ENCODE measurements around the gene TGFBI. TPM values are rescaled to one million over a fixed set of nuclear protein-coding genes. Genes with fewer than 3 reads are reported as not detected.

The TGFBI gene
- not detected for total RNA-seq

- intact Hi-C loops (cut with micrococcal nuclease), result no loop called here
- no peak for DNase-seq
- Mint-ChIP-seq H3K4me1 (ENCODE audit: low read depth) (no peaks in the 10 kb centered on the region), H3K27me3 (ENCODE audit: low read depth) (peaks cover 18% of the 10 kb centered on the region), H3K27ac (no peak within 1 kb of the TSS), H3K36me3 (ENCODE audit: low read depth) (no peaks in the 10 kb centered on the region), H3K9me3 (no peaks in the 10 kb centered on the region), H3K4me3 (no peak within 1 kb of the TSS)
- CTCF ChIA-PET, result no interaction called here
Observed at GRCh38 chr5:136028782-136029742, at the start of gene TGFBI. Gene TGFBI (plus strand): TSS chr5:136028988. CDS start chr5:136029056, 68 bp downstream.

DNA sequence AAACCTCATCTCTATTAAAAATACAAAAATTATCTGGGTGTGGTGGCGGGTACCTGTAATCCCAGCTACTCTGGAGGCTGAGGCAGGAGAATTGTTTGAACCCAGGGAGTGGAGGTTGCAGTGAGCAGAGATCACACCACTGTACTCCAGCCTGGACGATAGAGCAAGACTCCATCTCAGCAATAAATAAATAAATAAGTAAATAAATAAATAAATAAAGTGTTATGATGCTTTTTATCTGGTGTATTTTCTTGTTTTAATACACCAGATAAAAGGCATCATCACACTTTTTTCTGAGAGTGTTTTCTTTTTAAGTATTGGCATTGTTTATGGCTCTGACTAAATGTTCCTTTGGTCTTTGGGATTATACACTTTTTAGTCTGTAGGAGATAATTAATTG is 49.8 kb upstream of the TGFBI start:
- Mint-ChIP-seq H3K4me1 (ENCODE audit: low read depth) (no peaks in the 10 kb centered on the region), H3K4me3 (no peak overlapping the region), H3K27ac (no peak overlapping the region), H3K9me3 (peaks cover 2% of the 10 kb centered on the region), H3K27me3 (ENCODE audit: low read depth) (peaks cover 25% of the 10 kb centered on the region), H3K36me3 (ENCODE audit: low read depth) (no peaks in the 10 kb centered on the region)
- CTCF ChIA-PET, result interaction anchor here (0.6 kb wide), 1 partner anchor 105 kb away, joined by 3 read pairs; no protein-coding TSS in a partner anchor
- intact Hi-C loops (cut with micrococcal nuclease), result no loop called here
- no peak for DNase-seq

DNA sequence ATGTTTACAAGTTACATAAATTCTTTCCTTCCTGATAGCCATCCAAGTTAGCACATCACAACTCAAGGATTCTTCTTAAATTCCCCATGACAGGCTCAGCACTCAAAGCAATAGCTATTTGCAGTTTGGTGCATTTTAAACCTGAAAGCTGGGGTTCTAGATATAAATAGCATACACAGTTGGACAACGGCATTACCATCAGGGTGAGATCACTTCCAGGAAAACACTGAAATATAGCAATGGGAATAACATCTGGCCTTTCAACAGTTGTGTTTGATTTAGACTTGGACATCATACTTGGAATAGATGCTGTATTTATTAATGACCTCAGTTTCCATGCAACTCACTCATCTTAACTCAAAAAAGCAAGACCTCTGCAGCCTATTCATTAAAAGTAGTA is 49.3 kb upstream of the TGFBI start:
- Mint-ChIP-seq H3K4me1 (ENCODE audit: low read depth) (no peaks in the 10 kb centered on the region), H3K9me3 (peaks cover 2% of the 10 kb centered on the region), H3K4me3 (no peak overlapping the region), H3K27ac (no peak overlapping the region), H3K27me3 (ENCODE audit: low read depth) (peaks cover 24% of the 10 kb centered on the region), H3K36me3 (ENCODE audit: low read depth) (no peaks in the 10 kb centered on the region)
- intact Hi-C loops (cut with micrococcal nuclease), result no loop called here
- CTCF ChIA-PET, result no interaction called here
- no peak for DNase-seq

DNA sequence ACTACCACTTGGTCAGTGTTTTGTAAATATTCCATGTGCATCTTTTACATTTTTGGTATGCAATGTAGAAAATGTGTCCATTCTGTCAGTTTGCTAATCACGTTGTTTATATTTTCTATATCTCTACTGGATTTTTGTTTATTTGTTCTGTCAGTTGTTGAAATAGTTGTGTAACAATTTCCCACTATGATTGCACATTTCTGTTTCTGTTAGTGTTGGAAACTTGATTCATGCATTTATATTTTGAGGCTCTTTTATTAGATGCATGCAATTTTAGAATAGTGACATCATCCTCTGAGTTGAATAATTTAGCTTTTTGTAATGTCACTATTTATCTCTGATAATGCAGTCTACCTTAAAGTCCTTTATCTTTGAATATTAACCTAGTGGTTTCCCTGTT is 48.2 kb upstream of the TGFBI start:
- Mint-ChIP-seq H3K4me1 (ENCODE audit: low read depth) (no peaks in the 10 kb centered on the region), H3K36me3 (ENCODE audit: low read depth) (no peaks in the 10 kb centered on the region), H3K27ac (no peak overlapping the region), H3K4me3 (no peak overlapping the region), H3K27me3 (ENCODE audit: low read depth) (peaks cover 15% of the 10 kb centered on the region), H3K9me3 (peaks cover 2% of the 10 kb centered on the region)
- CTCF ChIA-PET, result interaction anchor here (0.7 kb wide), 1 partner anchor 36 kb away, joined by 3 read pairs; no protein-coding TSS in a partner anchor
- no peak for DNase-seq
- intact Hi-C loops (cut with micrococcal nuclease), result no loop called here

GRCh38 chr5:135985951-135986350 is 42.8 kb upstream of the TGFBI start:
- DNase-seq, result no peak
- peaks cover 2% of the 10 kb centered on the region for H3K9me3 Mint-ChIP-seq
- CTCF ChIA-PET, result no interaction called here
- no peaks in the 10 kb centered on the region for H3K36me3 Mint-ChIP-seq (ENCODE audit: low read depth)
- no peaks in the 10 kb centered on the region for H3K4me1 Mint-ChIP-seq (ENCODE audit: low read depth)
- H3K4me3 Mint-ChIP-seq, result no peak overlapping the region
- H3K27me3 Mint-ChIP-seq (ENCODE audit: low read depth), result peaks cover 11% of the 10 kb centered on the region
- no peak overlapping the region for H3K27ac Mint-ChIP-seq
- intact Hi-C loops (cut with micrococcal nuclease), result no loop called here

DNA sequence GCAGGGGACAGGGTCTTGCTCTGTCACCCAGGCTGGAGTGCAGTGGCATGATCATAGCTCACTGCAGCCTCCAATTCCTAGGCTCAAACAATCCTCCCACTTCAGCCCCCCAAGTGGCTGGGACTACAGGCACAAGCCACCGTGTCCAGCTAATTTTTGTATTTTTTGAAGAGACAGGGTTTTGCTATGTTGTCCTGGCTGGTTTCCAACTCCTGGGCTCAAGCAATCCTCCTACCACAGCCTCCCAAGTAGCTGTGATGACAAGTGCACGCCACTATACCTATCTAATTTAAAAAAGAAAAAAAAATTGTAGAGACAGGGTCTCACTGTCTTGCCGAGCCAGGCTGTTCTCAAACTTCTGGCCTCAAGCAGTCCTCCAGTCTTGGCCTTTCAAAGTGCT is 42.4 kb upstream of the TGFBI start:
- H3K36me3 Mint-ChIP-seq (ENCODE audit: low read depth), result no peaks in the 10 kb centered on the region
- peaks cover 2% of the 10 kb centered on the region for H3K9me3 Mint-ChIP-seq
- CTCF ChIA-PET, result no interaction called here

DNA sequence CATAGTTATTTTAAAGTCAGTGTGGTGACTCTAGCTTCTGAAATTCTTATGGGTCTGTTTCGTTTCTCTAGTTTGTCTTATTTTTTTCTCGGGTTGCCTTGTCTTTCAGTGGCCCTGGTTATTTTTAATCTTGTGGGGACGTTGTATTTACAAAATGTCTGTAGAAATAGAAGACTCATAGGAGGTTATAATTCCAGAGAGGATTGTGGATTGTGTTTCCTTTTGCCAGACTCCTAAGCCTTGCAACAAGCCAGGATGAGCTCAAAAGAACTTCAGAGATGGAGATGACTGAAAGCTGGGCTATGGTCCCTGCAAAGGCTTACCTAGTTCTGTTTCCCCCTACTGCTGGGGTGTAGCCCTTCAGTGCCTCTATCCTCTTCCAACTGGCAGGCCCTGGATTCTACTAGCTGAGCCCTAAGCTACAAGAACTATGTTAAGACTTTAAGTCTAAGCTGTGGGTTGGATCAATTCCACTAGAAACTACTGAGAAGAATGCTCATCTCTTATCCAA is 41.8 kb upstream of the TGFBI start:
- no peak for DNase-seq
- no peaks in the 10 kb centered on the region for H3K4me1 Mint-ChIP-seq (ENCODE audit: low read depth)
- CTCF ChIA-PET, result no interaction called here
- no peak overlapping the region for H3K27ac Mint-ChIP-seq
- no peaks in the 10 kb centered on the region for H3K36me3 Mint-ChIP-seq (ENCODE audit: low read depth)
- peaks cover 11% of the 10 kb centered on the region for H3K27me3 Mint-ChIP-seq (ENCODE audit: low read depth)
- no peaks in the 10 kb centered on the region for H3K9me3 Mint-ChIP-seq
- intact Hi-C loops (cut with micrococcal nuclease), result no loop called here
- no peak overlapping the region for H3K4me3 Mint-ChIP-seq

More for the DNA sequence above, 42.4 kb upstream of the TGFBI start:
- DNase-seq, result no peak
- peaks cover 11% of the 10 kb centered on the region for H3K27me3 Mint-ChIP-seq (ENCODE audit: low read depth)
- H3K4me1 Mint-ChIP-seq (ENCODE audit: low read depth), result no peaks in the 10 kb centered on the region
- H3K4me3 Mint-ChIP-seq, result no peak overlapping the region
- H3K27ac Mint-ChIP-seq, result no peak overlapping the region
- intact Hi-C loops (cut with micrococcal nuclease), result no loop called here

DNA sequence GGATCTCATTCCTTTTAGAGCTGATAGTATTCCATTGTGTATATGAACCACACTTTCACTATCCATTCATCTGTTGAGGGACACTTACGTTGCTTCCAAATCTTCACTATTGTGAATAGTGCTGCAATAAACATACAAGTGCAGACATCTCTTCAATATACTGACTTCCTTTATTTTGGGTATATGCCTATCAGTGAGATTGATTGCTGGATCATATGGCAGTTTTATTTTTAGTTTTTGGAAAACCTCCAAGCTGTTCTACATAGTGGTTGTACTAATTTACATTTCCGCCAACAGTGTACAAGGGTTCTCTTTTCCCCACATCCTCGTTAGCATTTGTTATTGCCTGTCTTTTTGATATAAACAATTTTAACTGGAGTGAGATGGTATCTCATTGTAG is 40.2 kb upstream of the TGFBI start:
- H3K27ac Mint-ChIP-seq, result no peak overlapping the region
- no peaks in the 10 kb centered on the region for H3K36me3 Mint-ChIP-seq (ENCODE audit: low read depth)
- H3K27me3 Mint-ChIP-seq (ENCODE audit: low read depth), result peaks cover 14% of the 10 kb centered on the region
- CTCF ChIA-PET, result no interaction called here
- H3K4me1 Mint-ChIP-seq (ENCODE audit: low read depth), result no peaks in the 10 kb centered on the region
- no peaks in the 10 kb centered on the region for H3K9me3 Mint-ChIP-seq
- DNase-seq, result no peak
- H3K4me3 Mint-ChIP-seq, result no peak overlapping the region
- intact Hi-C loops (cut with micrococcal nuclease), result no loop called here

GRCh38 chr5:135989686-135990085 is 39.1 kb upstream of the TGFBI start:
- Mint-ChIP-seq H3K4me3 (no peak overlapping the region), H3K27me3 (ENCODE audit: low read depth) (peaks cover 14% of the 10 kb centered on the region), H3K9me3 (no peaks in the 10 kb centered on the region), H3K27ac (no peak overlapping the region), H3K36me3 (ENCODE audit: low read depth) (no peaks in the 10 kb centered on the region), H3K4me1 (ENCODE audit: low read depth) (no peaks in the 10 kb centered on the region)
- intact Hi-C loops (cut with micrococcal nuclease), result no loop called here
- DNase-seq, result no peak
- CTCF ChIA-PET, result no interaction called here

GRCh38 chr5:135990528-135991255 is 38.1 kb upstream of the TGFBI start:
- Mint-ChIP-seq H3K9me3 (no peaks in the 10 kb centered on the region), H3K36me3 (ENCODE audit: low read depth) (no peaks in the 10 kb centered on the region), H3K27ac (no peak overlapping the region), H3K27me3 (ENCODE audit: low read depth) (peaks cover 14% of the 10 kb centered on the region), H3K4me3 (no peak overlapping the region), H3K4me1 (ENCODE audit: low read depth) (no peaks in the 10 kb centered on the region)
- CTCF ChIA-PET, result no interaction called here
- no peak for DNase-seq
- intact Hi-C loops (cut with micrococcal nuclease), result no loop called here

DNA sequence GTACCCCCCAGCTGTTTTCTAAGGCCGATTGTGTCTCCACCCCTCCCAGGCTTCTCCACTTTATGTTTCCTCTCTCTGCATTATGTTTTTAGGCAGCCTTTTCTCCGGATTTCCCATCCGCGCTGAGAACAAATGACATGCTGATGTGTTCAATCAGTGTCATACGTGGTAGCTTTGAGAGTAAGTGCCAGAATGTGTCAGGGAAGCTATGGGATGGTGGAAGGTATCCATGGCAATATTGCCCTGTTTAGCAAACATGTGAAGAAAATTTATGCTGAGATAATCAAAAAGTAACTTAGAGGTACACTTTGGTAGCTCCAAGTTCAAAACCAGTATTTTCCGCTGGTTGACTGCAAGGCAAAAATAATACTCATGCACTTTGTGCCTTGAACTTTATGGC is 37.4 kb upstream of the TGFBI start:
- no peak for DNase-seq
- Mint-ChIP-seq H3K4me3 (no peak overlapping the region), H3K9me3 (no peaks in the 10 kb centered on the region), H3K36me3 (ENCODE audit: low read depth) (no peaks in the 10 kb centered on the region), H3K27ac (no peak overlapping the region), H3K4me1 (ENCODE audit: low read depth) (no peaks in the 10 kb centered on the region), H3K27me3 (ENCODE audit: low read depth) (peaks cover 12% of the 10 kb centered on the region)
- intact Hi-C loops (cut with micrococcal nuclease), result no loop called here
- CTCF ChIA-PET, result no interaction called here

GRCh38 chr5:135993335-135993879 is 35.4 kb upstream of the TGFBI start:
- H3K27ac Mint-ChIP-seq, result no peak overlapping the region
- H3K4me1 Mint-ChIP-seq (ENCODE audit: low read depth), result no peaks in the 10 kb centered on the region
- CTCF ChIA-PET, result no interaction called here
- intact Hi-C loops (cut with micrococcal nuclease), result no loop called here
- no peak for DNase-seq
- H3K4me3 Mint-ChIP-seq, result no peak overlapping the region
- H3K36me3 Mint-ChIP-seq (ENCODE audit: low read depth), result no peaks in the 10 kb centered on the region
- peaks cover 12% of the 10 kb centered on the region for H3K27me3 Mint-ChIP-seq (ENCODE audit: low read depth)
- no peaks in the 10 kb centered on the region for H3K9me3 Mint-ChIP-seq

Data from activated naive CD4-positive, alpha-beta T cell treated with anti-CD3 and anti-CD28 coated beads for 36 hours (primary cell).